Measurements from ENCODE around the gene RPS18. TPM values are rescaled to one million over a fixed set of nuclear protein-coding genes. Genes with fewer than 3 reads are reported as not detected.
A peak's percentile ranks its signal among the peaks of the same experiment; 100 is the strongest.

Gene RPS18
- total and polyA plus RNA-seq, 2 experiments from 2014 or later: 1,924 to 2,521 TPM

DNA sequence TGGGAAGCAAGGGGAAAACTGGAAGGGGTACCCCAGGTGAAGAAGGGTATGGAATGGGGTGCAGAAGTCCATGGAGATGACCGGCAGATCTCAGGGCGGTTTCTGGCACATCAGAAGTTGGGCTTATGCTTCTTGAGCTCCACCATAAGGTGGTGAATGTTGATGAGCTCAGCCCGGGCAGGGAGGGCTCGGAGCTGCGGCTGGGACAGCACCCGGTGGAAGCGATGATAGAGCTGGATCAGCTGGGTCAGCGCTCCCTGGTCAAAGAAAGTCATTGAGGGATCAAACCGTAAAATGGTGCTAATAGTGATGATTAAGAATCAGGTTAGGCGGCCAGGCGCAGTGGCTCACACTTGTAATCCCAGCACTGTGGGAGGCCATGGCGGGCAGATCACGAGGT, 21.1 kb upstream of the RPS18 start:
- no peak for DNase-seq
- H3K36me3 ChIP-seq (ENCODE audit: low read depth): no peaks in the 10 kb centered on the region
- H3K27me3 ChIP-seq (replicated peaks; ENCODE audit: insufficient read depth): no peaks in the 10 kb centered on the region
- H3K9ac ChIP-seq: peak overlapping the region; percentile 35; the same call in 1 of the 2 replicates
- peaks cover 36% of the 10 kb centered on the region for H3F3A ChIP-seq (ENCODE audit: insufficient read depth)
- no peak for TF ChIP-seq EZH2phosphoT487 (IDR thresholded peaks at IDR 0.05; ENCODE audit: insufficient read depth, low read depth)
- TF ChIP-seq EZH2 (IDR thresholded peaks at IDR 0.05; ENCODE audit: insufficient read depth, poor library complexity, severe bottlenecking): no peak
- in situ Hi-C loops (cut with MboI): no loop called here
- H2AFZ ChIP-seq: no peak overlapping the region
- WGBS, 2 experiments (ENCODE audit: low coverage in 1 of 2, low lambda C conversion rate in 2 of 2, missing lambda C conversion rate in 2 of 2): 97 to 98% methylated on average over 13 of the region's 13 CpGs
- H3K4me1 ChIP-seq (ENCODE audit: insufficient read depth): peaks cover 45% of the 10 kb centered on the region
- H3K9me2 ChIP-seq (ENCODE audit: insufficient read depth): no peaks in the 10 kb centered on the region
- H4K20me1 ChIP-seq (ENCODE audit: insufficient read depth): no peaks in the 10 kb centered on the region
- H3K4me3 ChIP-seq: peak overlapping the region; percentile 22; the same call in 1 of the 2 replicates
- no peaks in the 10 kb centered on the region for H3K9me3 ChIP-seq (ENCODE audit: low read depth)
- H3K27ac ChIP-seq: peak overlapping the region; percentile 98
- peaks cover 14% of the 10 kb centered on the region for H3K79me2 ChIP-seq (ENCODE audit: insufficient read depth)
- peak overlapping the region; percentile 88 for H3K4me2 ChIP-seq (ENCODE audit: unreplicated experiment)

DNA sequence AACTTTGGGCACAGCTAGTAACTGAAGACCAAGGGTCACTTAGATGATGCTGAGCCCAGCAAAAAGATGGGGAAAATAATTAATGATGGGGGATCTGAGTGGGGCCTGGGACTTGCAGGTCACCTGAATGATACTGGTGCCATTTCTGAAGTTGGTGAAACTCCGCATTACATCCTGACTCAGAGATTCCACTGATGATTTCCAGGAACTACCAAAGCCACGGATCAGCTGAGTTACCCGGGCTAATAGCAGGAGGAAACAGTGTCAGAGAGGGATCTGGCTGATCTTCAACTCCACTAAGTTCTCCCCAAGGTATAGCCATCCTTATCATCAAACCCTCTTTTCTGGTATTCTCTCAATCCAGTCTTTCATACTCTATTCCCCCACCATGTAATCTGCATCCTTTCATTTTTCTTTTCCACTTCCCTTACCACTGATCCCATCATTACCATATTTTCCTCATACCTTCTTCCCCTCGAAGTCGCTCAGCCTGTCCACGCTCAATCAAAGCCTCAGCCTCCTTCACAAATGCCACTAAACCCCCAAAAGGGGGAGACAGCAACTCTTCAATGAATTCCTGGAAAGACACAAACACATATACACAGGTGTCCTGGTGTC, 20.4 kb upstream of the RPS18 start:
- Histone ChIP-seq H3K4me3 (no peak overlapping the region), H3F3A (ENCODE audit: insufficient read depth) (peaks cover 36% of the 10 kb centered on the region), H3K36me3 (ENCODE audit: low read depth) (no peaks in the 10 kb centered on the region), H2AFZ (no peak overlapping the region), H3K4me1 (ENCODE audit: insufficient read depth) (peaks cover 45% of the 10 kb centered on the region), H3K4me2 (ENCODE audit: unreplicated experiment) (no peak overlapping the region), H4K20me1 (ENCODE audit: insufficient read depth) (no peaks in the 10 kb centered on the region), H3K9ac (no peak overlapping the region), H3K27me3 (replicated peaks; ENCODE audit: insufficient read depth) (no peaks in the 10 kb centered on the region), H3K9me3 (ENCODE audit: low read depth) (no peaks in the 10 kb centered on the region), H3K9me2 (ENCODE audit: insufficient read depth) (no peaks in the 10 kb centered on the region), H3K79me2 (ENCODE audit: insufficient read depth) (peaks cover 14% of the 10 kb centered on the region), H3K27ac (peak overlapping the region; percentile 98)
- no peak for TF ChIP-seq EZH2 (IDR thresholded peaks at IDR 0.05; ENCODE audit: insufficient read depth, poor library complexity, severe bottlenecking)
- TF ChIP-seq EZH2phosphoT487 (IDR thresholded peaks at IDR 0.05; ENCODE audit: insufficient read depth, low read depth): no peak
- in situ Hi-C loops (cut with MboI): no loop called here
- 55 to 64% methylated on average over 6 of the region's 6 CpGs for WGBS, 2 experiments (ENCODE audit: low coverage in 1 of 2, low lambda C conversion rate in 2 of 2, missing lambda C conversion rate in 2 of 2)
- DNase-seq: peak; percentile 58

DNA sequence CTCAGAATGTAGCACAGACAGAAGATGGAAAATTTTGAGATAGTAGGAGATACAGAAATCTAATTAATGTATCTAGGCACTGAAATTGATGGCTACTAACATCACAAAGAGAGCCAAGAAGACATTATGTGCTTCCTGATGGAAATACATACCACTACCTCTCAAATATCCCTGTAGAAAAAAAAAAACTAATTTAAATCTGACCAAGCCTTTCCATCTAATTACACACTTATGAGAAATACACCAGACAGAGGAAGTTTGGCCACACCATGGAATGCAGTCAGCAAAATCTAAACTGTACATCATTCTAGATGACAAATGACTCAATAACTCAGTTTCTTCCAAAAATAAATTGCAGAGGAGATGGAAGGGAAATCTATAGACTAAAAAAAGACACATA, 19.1 kb upstream of the RPS18 start:
- peaks cover 45% of the 10 kb centered on the region for H3K4me1 ChIP-seq (ENCODE audit: insufficient read depth)
- H2AFZ ChIP-seq: no peak overlapping the region
- in situ Hi-C loops (cut with MboI): no loop called here
- H4K20me1 ChIP-seq (ENCODE audit: insufficient read depth): no peaks in the 10 kb centered on the region
- H3F3A ChIP-seq (ENCODE audit: insufficient read depth): peaks cover 36% of the 10 kb centered on the region
- TF ChIP-seq EZH2 (IDR thresholded peaks at IDR 0.05; ENCODE audit: insufficient read depth, poor library complexity, severe bottlenecking): no peak
- no peak for TF ChIP-seq EZH2phosphoT487 (IDR thresholded peaks at IDR 0.05; ENCODE audit: insufficient read depth, low read depth)
- H3K9ac ChIP-seq: no peak overlapping the region
- H3K79me2 ChIP-seq (ENCODE audit: insufficient read depth): peaks cover 14% of the 10 kb centered on the region
- peak overlapping the region; percentile 31 for H3K4me2 ChIP-seq (ENCODE audit: unreplicated experiment)
- DNase-seq: peak; percentile 73
- no peaks in the 10 kb centered on the region for H3K9me2 ChIP-seq (ENCODE audit: insufficient read depth)
- no peaks in the 10 kb centered on the region for H3K9me3 ChIP-seq (ENCODE audit: low read depth)
- H3K36me3 ChIP-seq (ENCODE audit: low read depth): no peaks in the 10 kb centered on the region
- no peak overlapping the region for H3K4me3 ChIP-seq
- H3K27ac ChIP-seq: peak overlapping the region; percentile 64
- H3K27me3 ChIP-seq (replicated peaks; ENCODE audit: insufficient read depth): no peaks in the 10 kb centered on the region

DNA sequence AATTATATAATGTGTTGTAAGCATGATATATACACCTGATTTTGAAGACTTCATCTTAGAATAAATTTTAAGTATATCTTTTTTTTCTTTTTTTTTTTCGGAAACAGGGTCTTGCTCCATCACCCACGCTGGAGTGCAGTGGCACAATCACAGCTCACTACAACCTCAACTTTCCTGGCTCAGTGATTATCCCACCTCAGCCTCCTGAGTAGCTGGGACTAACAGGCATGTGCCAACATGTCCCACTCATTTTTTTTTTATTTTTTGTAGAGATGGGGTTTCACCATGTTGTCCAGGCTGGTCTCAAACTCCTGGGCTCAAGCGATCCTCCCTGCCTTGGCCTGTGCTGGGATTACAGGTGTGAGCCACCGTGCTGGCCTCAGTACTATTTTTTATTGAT, 17.3 kb upstream of the RPS18 start:
- Histone ChIP-seq H3K9ac (no peak overlapping the region), H3K4me3 (no peak overlapping the region), H4K20me1 (ENCODE audit: insufficient read depth) (no peaks in the 10 kb centered on the region), H3K36me3 (ENCODE audit: low read depth) (peaks cover 7% of the 10 kb centered on the region; the same call in 1 of the 2 replicates), H3K79me2 (ENCODE audit: insufficient read depth) (peaks cover 14% of the 10 kb centered on the region), H3K4me1 (ENCODE audit: insufficient read depth) (peaks cover 37% of the 10 kb centered on the region), H3K9me2 (ENCODE audit: insufficient read depth) (no peaks in the 10 kb centered on the region), H3K9me3 (ENCODE audit: low read depth) (no peaks in the 10 kb centered on the region), H3F3A (ENCODE audit: insufficient read depth) (peaks cover 41% of the 10 kb centered on the region), H2AFZ (no peak overlapping the region), H3K27me3 (replicated peaks; ENCODE audit: insufficient read depth) (no peaks in the 10 kb centered on the region), H3K27ac (no peak overlapping the region), H3K4me2 (ENCODE audit: unreplicated experiment) (no peak overlapping the region)
- TF ChIP-seq EZH2phosphoT487 (IDR thresholded peaks at IDR 0.05; ENCODE audit: insufficient read depth, low read depth): no peak
- no peak for TF ChIP-seq EZH2 (IDR thresholded peaks at IDR 0.05; ENCODE audit: insufficient read depth, poor library complexity, severe bottlenecking)
- in situ Hi-C loops (cut with MboI): no loop called here
- WGBS, 2 experiments (ENCODE audit: low coverage in 1 of 2, low lambda C conversion rate in 2 of 2, missing lambda C conversion rate in 2 of 2): 93 to 100% methylated on average over 4 of the region's 4 CpGs
- no peak for DNase-seq
